Liver (tissue), 3 donors: Measurements from ENCODE around the gene MAN1C1.

Experiments
- CTCF ChIP-seq: fragments of 150-350 bp; IDR thresholded peaks from 2 replicates; pipeline ENCODE4 v1.5.1; 2017; ENCODE audit warnings: improper control_type of control experiment, low read depth, low read length; ENCODE audit not compliant: missing input control
- FOXA1 ChIP-seq: IDR thresholded peaks from 2 replicates; pipeline ENCODE4 v1.6.1; 2016; ENCODE audit warnings: antibody characterized with exemption
- GABPA ChIP-seq, 2 donors: IDR thresholded peaks in 1 of 2; conservative IDR thresholded peaks in 1 of 2; 2 replicates each; pipeline ENCODE4 v1.6.1; 2016; ENCODE audit warnings: antibody characterized with exemption in 2 of 2, mild to moderate bottlenecking in 1 of 2, moderate library complexity in 1 of 2
- JUND ChIP-seq, 2 donors: IDR thresholded peaks; 2 replicates each; pipeline ENCODE4 v1.6.1; 2016; ENCODE audit warnings: antibody characterized with exemption in 2 of 2
- MAX ChIP-seq: IDR thresholded peaks from 2 replicates; pipeline ENCODE4 v1.6.1; 2016; ENCODE audit warnings: antibody characterized with exemption
- RAD21 ChIP-seq, 2 donors: IDR thresholded peaks; 2 replicates each; pipeline ENCODE4 v1.6.1; 2016; ENCODE audit warnings: antibody characterized with exemption in 2 of 2, mild to moderate bottlenecking in 2 of 2
- RXRA ChIP-seq, 2 donors: IDR thresholded peaks; 2 replicates each; pipeline ENCODE4 v1.6.1; 2017 to 2018; ENCODE audit warnings: antibody characterized with exemption in 2 of 2, mild to moderate bottlenecking in 1 of 2
- TAF1 ChIP-seq: conservative IDR thresholded peaks from 2 replicates; pipeline ENCODE4 v1.6.1; 2016; ENCODE audit warnings: antibody characterized with exemption, mild to moderate bottlenecking
- YY1 ChIP-seq: IDR thresholded peaks from 2 replicates; pipeline ENCODE4 v1.6.1; 2016; ENCODE audit warnings: antibody characterized with exemption, mild to moderate bottlenecking
- donor health status: healthy.
- donor health status: healthy.

GRCh38 chr1:25626018-25626417, 9.4 kb downstream of the MAN1C1 start:
- TF ChIP-seq CTCF (no peak), MAX (no peak), RXRA (IDR thresholded peaks at IDR 0.05) (no peak), JUND (IDR thresholded peaks at IDR 0.05) (no peak), YY1 (no peak), RAD21 (IDR thresholded peaks at IDR 0.05) (no peak), TAF1 (no peak), GABPA (IDR thresholded peaks at IDR 0.05 in 1 of 2, conservative IDR thresholded peaks at IDR 0.05 in 1 of 2) (no peak), FOXA1 (no peak)
